GM18502 (cell line): ENCODE data around the gene ANKRD24.
"Not testable (repeated sequence)": the region's sequence is repeated elsewhere in the genome, so short reads cannot be mapped to it uniquely, and the experiment has no call there.

Experiments used
- ATAC-seq: cut with Tn5 transposase; IDR thresholded peaks from one replicate; pipeline ENCODE4 v1.9.1; 2021; ENCODE audit warnings: mild to moderate bottlenecking; ENCODE audit not compliant: unreplicated experiment, poor library complexity

Gene ANKRD24

DNA sequence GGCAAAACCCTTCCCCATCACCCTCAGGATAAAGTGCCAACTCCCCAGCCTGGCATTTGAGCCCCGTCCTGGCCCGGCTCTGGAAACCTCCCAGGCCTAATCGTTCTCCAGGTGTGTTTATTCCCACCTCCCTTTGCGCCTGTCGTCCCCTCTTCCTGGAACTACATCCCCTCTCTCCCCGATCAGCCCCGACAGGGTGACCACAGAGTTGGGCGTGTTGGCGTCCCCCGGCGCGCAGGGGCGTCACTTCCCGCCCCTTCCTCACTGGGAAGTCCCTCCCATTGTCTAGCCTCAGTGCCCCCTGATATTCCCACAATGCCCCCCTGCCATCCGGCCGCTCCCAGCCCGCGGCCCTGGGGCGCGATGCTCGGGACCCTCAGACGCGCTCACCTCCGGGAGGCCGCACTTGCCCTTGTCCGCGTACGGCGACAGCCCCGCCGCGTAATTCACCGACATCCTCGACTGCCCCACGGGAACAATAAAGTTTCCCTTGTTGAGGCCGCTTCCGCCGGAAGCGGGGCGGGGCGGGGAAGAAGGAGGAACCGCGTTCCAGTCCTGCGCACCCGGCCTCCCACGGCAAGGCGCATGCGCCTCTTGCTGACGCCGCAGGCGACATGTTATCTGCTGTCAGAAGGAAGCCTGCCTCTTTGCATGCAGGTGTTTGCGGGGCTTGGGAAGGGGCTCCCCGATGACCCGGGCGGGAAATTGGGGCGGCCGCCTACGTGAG is at the start of gene ANKRD24, which contains the start of gene SIRT6:
Gene ANKRD24 (plus strand): TSS at position 606 of the 727 bp plus-strand sequence. CDS start 3,737 bp downstream, outside the sequence.
Gene SIRT6 (minus strand): TSS at position 480 of the 727 bp plus-strand sequence. CDS start 24 bp downstream, at position 456.
- ATAC-seq = peak; percentile 57

DNA sequence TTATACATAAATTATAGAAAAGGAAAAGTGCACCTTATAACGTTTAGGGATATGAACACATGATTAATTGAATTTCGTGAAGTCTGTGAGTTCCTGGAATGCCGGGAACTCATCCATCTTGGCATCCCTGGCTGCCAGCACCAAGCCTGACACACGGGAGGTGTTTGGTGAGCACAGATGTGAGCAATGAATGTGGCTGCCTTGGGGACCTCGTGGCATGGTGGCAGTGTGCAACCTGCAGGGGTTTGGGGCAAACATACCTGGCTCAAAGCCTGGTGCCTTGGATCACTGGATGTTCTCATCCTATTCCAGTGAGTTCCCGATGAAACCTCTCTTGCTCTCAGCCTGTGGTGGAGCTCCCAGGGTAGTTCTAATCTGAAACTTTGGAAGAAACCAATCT is 48.1 kb upstream of the ANKRD24 start:
- ATAC-seq = no peak

DNA sequence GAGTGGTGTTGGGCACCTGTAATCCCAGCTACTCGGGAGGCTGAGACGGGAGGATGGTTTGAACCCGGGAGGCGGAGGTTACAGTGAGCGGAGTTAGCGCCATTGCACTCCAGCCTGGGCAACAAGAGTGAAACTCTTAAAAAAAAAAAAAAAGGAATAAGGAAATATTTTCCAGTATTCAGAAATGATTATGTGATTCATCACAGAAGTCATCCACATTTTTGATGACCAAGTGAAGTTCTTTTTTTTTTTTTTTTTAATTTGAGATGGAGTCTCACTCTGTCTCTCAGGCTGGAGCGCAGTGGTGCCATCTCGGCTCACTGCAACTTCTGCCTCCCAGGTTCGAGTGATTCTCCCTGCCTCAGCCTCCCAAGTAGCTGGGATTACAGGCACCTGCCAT is 47.1 kb upstream of the ANKRD24 start:
- ATAC-seq = not testable (repeated sequence)

DNA sequence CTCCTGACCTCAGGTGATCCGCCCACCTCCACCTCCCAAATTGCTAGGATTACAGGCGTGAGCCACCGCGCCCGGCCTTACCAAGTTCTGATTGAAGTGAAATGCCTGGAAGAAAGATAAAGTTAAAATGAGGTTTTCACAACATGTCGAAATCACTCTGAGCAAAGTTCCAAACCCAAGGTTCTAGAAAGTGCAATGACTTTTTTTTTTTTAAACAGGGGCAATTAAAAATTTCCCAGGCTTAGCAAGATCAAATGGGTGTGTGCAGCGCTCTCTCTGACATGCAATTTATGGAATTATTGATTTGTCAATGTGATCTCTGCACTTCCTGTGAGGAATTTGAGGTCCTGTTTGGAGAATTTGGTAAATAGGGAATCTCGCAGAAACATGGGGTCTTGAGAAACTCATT is 45.8 kb upstream of the ANKRD24 start:
- no peak for ATAC-seq

DNA sequence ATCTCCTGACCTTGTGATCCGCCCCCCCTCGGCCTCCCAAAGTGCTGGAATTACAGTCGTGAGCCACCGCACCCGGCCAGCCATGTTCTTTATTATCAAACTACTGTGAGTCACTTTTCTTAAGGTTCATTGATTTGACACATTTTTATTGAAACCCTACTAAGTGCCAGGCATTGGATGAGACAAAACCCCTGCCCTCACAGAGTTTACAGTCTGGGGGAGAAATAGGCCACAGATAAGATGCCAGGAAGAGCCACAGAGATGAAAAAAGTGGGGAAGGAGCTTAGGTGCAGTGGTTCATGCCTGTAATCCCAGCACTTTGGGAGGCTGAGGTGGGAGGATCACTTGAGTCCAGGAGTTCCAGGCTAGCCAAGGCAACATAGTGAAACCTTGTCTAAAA is 44.0 kb upstream of the ANKRD24 start:
- no peak for ATAC-seq

DNA sequence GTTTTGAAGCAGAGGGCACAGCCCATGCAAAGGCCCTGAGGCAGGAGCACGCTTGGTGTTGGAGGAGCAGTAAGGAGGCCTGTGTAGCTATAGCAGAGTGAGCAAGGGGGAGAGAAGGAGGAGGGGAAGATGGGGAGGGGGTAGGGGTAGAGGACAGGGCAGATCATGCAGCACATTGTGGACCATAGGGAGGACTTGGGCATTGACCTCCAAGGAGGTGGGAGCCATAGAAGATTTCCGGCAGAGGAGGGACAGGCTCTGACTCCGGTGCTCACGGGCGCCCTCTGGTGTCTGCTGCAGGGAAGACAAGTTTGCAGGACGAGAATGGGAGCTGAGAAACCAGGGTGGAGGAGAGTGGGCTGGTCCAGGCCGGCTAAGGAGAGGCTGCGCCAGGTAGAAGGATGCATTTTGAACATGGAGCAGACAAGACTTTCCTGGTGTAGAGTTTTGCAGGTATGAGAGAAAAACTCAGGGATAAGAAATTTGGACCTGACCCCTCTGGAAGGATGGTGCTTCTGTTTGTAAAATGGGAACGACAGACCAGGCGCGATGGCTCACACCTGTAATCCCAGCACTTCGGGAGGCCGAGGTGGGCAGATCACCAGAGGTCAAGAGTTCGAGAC is 42.8 kb upstream of the ANKRD24 start:
- ATAC-seq = no peak

DNA sequence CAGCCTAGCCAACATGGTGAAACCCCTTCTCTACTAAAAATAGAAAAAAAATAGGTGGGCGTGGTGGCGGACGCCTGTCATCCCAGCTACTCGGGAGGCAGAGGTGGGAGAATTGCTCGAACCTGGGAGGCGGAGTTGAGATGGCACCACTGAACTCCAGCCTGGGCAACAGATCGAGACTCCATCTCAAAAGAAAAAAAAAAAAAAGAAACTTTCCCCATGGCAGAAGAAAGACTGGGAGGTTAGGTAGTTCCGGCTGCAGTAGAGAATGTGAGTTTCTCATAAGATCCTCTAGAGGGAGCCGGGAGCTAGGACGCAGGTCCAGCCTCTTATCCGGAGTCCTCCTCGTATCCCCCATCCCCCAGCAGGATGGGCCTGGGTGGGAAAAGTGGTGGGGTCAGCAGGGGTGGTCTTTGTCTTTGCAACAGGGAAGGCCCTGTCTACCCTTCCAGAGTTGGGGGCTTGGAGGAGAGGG is 42.2 kb upstream of the ANKRD24 start:
- no peak for ATAC-seq

DNA sequence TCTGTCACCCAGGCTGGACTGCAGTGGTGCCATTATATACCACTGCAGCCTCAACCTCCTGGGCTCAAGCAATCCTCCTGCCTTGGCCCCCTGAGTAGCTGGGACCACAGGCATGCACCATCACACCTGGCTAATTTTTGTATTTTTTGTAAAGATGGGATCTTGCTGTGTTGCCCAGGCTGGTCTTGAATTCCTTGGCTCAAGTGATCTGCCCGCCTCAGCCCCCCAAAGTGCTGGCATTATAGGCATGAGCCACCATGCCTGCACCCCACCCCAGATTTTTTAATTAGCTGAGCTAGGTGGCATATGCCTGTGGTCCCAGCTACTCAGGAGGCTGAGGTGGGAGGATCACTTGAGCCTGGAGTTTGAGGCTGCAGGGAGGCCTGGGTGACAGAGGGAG is 39.6 kb upstream of the ANKRD24 start:
- not testable (repeated sequence) for ATAC-seq

DNA sequence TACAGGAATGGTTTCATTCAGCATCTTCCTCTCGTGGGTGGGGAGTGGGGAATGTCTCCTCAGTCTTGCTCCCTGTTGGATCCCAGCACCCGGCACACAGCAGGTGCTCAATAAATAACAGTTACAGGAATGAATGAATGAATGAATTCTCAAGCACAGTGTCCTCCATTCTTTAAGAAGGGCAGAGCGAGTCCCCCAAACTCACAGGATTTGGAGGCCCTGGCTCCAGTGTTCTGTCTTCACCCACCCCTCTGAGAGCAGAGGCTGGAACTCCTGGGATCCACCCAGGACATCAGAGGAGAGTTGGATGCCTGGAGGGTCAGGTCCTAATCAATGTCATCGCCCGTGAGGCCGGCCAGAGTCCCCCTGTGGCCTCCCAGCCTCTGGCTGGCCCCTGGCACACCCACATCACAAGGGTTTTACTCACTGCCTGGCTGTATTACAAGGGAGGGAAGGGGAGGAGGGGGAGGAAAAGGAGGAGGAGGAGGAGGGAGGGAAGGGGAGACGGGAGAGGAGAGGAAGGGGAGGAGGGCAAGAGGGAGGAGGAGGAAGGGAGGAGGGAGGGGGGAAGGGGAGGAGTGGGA is 37.7 kb upstream of the ANKRD24 start:
- no peak for ATAC-seq

DNA sequence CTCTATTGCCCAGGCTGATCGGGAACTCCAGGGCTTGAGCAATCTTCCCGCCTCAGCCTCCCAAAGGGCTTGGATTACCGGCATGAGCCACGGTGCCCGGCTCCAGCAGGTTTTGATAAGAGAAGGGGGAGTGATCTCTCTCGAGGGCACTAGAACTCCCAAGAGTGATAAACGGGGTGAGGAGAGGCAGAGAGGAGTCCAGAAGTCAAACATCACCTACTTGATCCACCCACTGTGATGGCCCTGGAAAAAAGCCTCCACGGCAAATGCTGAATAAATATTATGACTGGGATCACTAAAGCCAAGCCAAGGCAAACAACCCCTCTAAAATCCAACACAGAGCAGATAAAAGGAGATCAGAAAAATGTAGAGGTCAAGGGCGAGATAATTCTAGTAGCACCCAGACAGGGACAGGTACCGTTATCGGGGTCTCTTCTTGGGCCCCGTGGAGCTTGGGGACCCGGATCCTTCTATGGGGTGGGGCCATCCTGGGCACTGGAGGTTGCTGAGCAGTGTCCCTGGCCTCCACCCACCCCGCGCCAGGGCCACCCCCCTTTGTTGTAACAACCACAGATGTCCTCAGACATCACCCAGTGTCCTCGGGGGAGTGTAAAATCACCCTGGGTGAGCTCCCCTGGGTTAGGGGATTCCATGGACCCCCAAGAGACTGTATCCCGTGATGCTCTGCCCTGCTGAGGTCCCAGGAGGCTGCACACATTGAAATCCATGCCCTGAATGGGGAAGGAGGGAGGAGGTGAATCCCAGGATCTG is 32.8 kb upstream of the ANKRD24 start:
- ATAC-seq = no peak

DNA sequence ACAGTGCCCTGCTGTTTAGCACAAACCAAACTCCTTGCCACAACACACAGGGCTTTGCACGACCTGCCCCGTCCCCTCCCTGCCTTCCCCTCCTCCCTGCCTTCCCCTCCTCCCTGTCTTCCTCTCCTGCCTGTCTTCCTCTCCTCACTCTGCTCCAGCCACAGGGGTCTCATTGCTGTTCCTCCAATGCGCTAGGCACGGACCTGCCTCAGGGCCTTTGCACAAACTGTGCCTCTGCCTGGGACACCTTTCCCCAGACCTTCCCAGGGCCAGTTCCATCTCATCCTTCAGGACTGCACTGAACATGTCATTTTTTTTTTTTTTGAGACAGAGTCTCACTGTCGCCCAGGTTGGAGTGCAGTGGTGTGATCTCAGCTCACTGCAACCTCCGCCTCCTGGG is 30.9 kb upstream of the ANKRD24 start:
- ATAC-seq = no peak

DNA sequence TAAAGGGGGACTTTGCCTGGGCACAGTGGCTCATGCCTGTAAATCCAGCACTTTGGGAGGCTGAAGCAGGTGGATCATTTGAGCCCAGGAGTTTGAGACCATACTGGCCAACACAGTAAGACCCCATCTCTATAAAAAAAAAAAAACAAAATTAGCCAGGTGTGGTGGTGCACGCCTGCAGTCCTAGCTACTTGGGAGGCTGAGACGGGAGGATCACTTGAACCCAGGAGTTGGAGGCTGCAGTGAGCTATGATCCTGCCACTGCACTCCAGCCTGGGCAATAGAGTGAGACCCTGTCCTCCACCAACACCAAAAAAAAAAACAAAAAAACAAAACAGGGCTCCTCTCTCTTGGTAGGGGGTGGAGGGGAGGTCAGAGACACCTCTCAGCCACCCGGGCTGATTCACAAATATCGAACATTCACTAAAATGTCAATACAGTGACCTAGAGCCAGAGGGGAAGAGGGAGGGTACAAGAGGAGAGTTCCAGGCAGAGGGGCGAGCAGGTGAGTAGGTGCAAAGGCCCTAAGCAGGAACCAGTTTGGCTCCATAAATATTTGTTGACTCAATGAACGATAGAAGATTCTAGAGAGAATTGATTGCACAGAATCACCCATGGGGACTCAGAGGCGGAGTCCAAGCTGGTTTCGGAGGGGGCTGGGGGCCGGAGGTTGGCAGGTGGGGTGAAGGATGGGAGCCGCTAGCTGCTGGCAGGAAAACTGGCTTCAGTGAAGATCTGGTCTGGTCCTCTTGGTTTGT is 30.1 kb upstream of the ANKRD24 start:
- ATAC-seq = no peak

DNA sequence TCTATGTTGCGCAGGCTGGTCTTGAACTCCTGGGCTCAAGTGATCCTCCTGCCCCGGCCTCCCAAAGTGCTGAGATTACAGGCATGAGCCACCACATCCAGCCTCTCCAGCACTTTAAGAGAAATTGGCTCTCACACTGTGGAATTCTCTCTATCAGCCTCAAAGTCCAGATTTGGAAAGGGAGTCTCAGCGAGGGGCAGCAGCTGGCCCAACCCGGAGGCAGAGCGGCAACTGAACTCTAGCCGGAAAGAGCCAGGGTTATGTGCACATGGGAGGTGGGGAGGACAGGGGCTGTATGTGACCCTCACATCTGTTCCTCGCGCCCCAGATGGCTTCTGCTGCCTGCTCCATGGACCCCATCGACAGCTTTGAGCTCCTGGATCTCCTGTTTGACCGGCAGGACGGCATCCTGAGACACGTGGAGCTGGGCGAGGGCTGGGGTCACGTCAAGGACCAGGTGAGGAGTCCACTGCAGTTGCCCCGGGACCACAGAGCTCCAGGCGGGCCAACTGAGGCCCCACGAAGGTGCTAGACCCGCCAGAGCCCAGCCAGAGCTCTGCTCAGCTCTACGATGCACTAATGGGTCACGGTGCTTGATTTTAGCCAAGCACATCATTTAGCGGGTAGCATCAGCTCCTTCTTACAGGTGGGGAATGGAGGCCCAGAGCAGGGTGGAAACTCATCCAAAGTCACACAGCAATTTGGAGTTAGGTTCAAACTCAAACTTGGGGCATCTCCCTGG is 27.7 kb upstream of the ANKRD24 start:
- ATAC-seq = no peak

DNA sequence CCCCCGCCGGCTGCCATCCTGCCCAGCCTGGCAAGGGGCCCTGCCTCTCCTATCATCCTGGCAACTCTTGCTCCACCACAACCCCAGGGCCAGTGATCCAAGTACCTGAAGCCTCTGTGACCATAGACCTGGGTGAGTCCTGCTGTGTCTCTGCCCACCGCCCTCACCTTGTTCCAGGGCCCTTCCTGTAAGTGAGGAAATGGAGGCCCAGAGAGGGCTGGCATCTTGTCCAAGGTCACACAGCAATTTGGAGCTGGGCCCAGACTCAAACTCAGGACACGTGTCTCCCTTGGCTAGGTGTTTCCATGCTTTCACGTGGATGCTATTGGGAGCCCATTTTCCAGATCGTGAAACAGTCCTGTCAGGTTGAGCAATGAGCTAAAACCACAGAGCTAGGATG is 25.3 kb upstream of the ANKRD24 start:
- ATAC-seq = no peak

DNA sequence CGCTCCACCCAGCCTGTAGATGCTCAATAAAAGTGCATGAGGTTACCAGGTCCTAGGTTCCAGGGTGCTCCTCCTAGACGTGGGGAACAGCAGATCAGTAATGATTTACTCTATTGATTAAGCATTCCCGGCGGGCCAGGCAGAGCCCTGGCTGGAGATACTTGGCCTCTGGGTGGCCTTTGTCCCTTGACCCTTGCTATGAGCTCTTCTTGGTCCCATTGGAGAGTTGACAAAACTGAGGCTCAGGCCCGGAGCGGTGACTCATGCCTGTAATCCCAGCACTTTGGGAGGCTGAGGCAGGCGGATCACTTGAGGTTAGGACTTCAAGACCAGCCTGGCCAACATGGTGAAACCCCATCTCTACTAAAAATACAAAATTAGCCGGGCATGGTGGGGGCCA is 24.5 kb upstream of the ANKRD24 start:
- not testable (repeated sequence) for ATAC-seq

DNA sequence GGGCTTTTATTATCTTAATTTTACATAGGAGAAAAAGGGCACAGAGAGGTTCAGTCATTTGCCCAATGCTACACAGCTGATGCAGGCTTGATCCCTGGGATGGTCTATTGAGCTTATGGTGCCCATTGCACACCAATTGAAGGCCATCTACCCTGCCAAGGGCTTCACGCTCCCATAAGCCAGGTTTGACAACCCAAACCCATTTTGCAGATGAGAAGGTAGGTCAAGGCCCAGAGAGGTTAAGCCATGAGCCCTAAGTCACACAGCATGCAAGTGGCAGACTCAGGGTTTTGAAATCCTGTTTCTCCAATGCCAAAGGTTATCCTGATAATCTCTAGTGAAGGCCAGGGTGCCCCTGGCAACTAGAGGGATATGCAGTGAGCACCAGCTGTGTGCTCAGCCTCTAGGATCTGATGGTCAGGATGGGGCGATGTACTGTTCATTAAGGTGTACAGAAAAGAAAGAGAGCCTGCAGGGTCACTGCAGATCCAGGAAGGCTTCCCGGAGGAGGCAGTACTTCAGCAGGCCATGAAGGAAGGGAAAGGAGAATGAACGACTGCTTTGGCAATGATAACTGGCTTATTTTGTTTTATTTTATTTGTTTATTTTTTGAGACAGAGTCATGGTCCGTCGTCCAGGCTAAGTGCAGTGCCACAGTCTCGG is 20.9 kb upstream of the ANKRD24 start:
- no peak for ATAC-seq

DNA sequence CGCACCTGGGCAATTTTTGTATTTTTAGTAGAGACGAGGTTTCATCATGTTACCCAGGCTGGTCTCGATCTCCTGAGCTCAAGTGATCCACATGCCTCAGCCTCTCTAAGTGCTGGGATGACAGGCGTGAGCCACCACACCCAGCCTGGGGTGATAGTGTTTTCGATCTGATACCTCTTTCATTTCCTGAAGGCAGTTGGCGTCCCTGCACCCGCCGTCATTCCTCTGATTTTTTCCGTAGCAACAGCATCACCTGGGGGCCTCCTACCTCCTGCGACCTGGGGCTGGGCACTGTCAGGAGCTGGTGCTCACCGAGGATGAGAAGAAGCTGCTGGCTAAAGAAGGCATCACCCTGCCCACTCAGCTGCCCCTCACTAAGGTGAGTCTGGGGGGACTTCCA is 18.2 kb upstream of the ANKRD24 start:
- no peak for ATAC-seq

DNA sequence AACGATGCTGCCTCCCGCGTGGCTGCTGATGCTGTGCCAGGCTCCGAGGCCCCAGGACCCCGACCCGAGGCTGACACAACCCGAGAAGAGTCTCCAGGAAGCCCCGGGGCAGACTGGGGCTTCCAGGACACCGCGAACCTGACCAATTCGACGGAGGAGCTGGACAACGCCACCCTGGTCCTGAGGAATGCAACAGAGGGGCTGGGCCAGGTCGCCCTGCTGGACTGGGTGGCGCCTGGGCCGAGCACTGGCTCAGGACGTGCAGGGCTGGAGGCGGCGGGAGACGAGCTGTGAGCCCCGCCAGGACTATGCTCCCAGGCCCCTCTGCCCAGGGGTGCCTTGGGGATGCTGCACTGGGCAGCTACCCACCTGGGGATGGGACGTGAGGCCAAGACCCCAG is 10.8 kb upstream of the ANKRD24 start:
- no peak for ATAC-seq
